ENCODE data around the gene ISYNA1. TPM values are rescaled to one million over a fixed set of nuclear protein-coding genes. Genes with fewer than 3 reads are reported as not detected.
A peak's percentile ranks its signal among the peaks of the same experiment; 100 is the strongest.

ISYNA1 gene
- total RNA-seq, 1 donor from 2014 or later, result 208 TPM

GRCh38 chr19:18426416-18426767, 11.5 kb downstream of the ISYNA1 start:
- no peaks in the 10 kb centered on the region for H3K9me3 Mint-ChIP-seq (ENCODE audit: low read depth)
- no peaks in the 10 kb centered on the region for H3K36me3 Mint-ChIP-seq (ENCODE audit: low read depth)
- no peak for DNase-seq (ENCODE audit: low spot score)
- TF ChIP-seq CTCF (IDR thresholded peaks at IDR 0.05), result no peak
- peaks cover 24% of the 10 kb centered on the region for H3K4me1 Mint-ChIP-seq (ENCODE audit: low read depth)
- no peak overlapping the region for H3K27ac Mint-ChIP-seq (ENCODE audit: unreplicated experiment)
- H3K27me3 Mint-ChIP-seq (ENCODE audit: low read depth), result no peaks in the 10 kb centered on the region
- no peak overlapping the region for H3K4me3 Mint-ChIP-seq (ENCODE audit: unreplicated experiment)

GRCh38 chr19:18425515-18426415, 12.2 kb downstream of the ISYNA1 start:
- peak; percentile 33 for TF ChIP-seq CTCF (IDR thresholded peaks at IDR 0.05)
- DNase-seq (ENCODE audit: low spot score), result no peak
- H3K27ac Mint-ChIP-seq (ENCODE audit: unreplicated experiment), result peak overlapping the region; percentile 81
- no peaks in the 10 kb centered on the region for H3K36me3 Mint-ChIP-seq (ENCODE audit: low read depth)
- no peaks in the 10 kb centered on the region for H3K9me3 Mint-ChIP-seq (ENCODE audit: low read depth)
- H3K27me3 Mint-ChIP-seq (ENCODE audit: low read depth), result no peaks in the 10 kb centered on the region
- H3K4me3 Mint-ChIP-seq (ENCODE audit: unreplicated experiment), result no peak overlapping the region
- H3K4me1 Mint-ChIP-seq (ENCODE audit: low read depth), result peaks cover 30% of the 10 kb centered on the region

- H3K4me1 Mint-ChIP-seq (ENCODE audit: low read depth), result peaks cover 35% of the 10 kb centered on the region
- no peak overlapping the region for H3K4me3 Mint-ChIP-seq (ENCODE audit: unreplicated experiment)
- no peak for DNase-seq (ENCODE audit: low spot score)
- no peaks in the 10 kb centered on the region for H3K9me3 Mint-ChIP-seq (ENCODE audit: low read depth)
- H3K27me3 Mint-ChIP-seq (ENCODE audit: low read depth), result no peaks in the 10 kb centered on the region
- TF ChIP-seq CTCF (IDR thresholded peaks at IDR 0.05), result no peak
- H3K27ac Mint-ChIP-seq (ENCODE audit: unreplicated experiment), result no peak overlapping the region
- H3K36me3 Mint-ChIP-seq (ENCODE audit: low read depth), result no peaks in the 10 kb centered on the region
These were observed 12.9 kb downstream of the ISYNA1 start for GRCh38 chr19:18424890-18425514.

- no peak for DNase-seq (ENCODE audit: low spot score)
- H3K27ac Mint-ChIP-seq (ENCODE audit: unreplicated experiment), result no peak overlapping the region
- H3K4me3 Mint-ChIP-seq (ENCODE audit: unreplicated experiment), result no peak overlapping the region
- H3K36me3 Mint-ChIP-seq (ENCODE audit: low read depth), result no peaks in the 10 kb centered on the region
- peaks cover 35% of the 10 kb centered on the region for H3K4me1 Mint-ChIP-seq (ENCODE audit: low read depth)
- no peak for TF ChIP-seq CTCF (IDR thresholded peaks at IDR 0.05)
- no peaks in the 10 kb centered on the region for H3K9me3 Mint-ChIP-seq (ENCODE audit: low read depth)
- no peaks in the 10 kb centered on the region for H3K27me3 Mint-ChIP-seq (ENCODE audit: low read depth)
These were observed 13.6 kb downstream of the ISYNA1 start for GRCh38 chr19:18424122-18424889.

All from chondrocyte (in vitro differentiated cells).